ENCODE results near the gene LRRC59. TPM values are rescaled to one million over a fixed set of nuclear protein-coding genes. Genes with fewer than 3 reads are reported as not detected.

The LRRC59 gene
- total and polyA plus RNA-seq, 2 experiments from 2014 or later, result 46.4 to 124 TPM

- Histone ChIP-seq H3K4me3 (no peak overlapping the region), H3K9me2 (ENCODE audit: insufficient read depth) (no peaks in the 10 kb centered on the region), H4K20me1 (replicated peaks; ENCODE audit: insufficient read depth) (no peaks in the 10 kb centered on the region), H3F3A (replicated peaks; ENCODE audit: low read depth) (no peaks in the 10 kb centered on the region), H3K27ac (ENCODE audit: low read depth) (no peak overlapping the region), H2AFZ (no peak overlapping the region), H3K79me2 (replicated peaks; ENCODE audit: insufficient read depth) (no peaks in the 10 kb centered on the region), H3K4me2 (no peak overlapping the region), H3K4me1 (ENCODE audit: insufficient read depth) (no peaks in the 10 kb centered on the region), H3K27me3 (ENCODE audit: insufficient read depth) (no peaks in the 10 kb centered on the region), H3K36me3 (ENCODE audit: insufficient read depth) (no peaks in the 10 kb centered on the region)
- Mint-ChIP-seq H3K36me3 (ENCODE audit: low read depth) (no peaks in the 10 kb centered on the region), H3K4me1 (peaks cover 4% of the 10 kb centered on the region; the same call in 2 of the 3 replicates), H3K27me3 (ENCODE audit: insufficient read depth, low read depth, poor library complexity) (peaks cover 1% of the 10 kb centered on the region), H3K27ac (no peak overlapping the region), H3K9me3 (peaks cover 13% of the 10 kb centered on the region; the same call in 2 of the 3 replicates), H3K4me3 (no peak overlapping the region)
- TF ChIP-seq, protein P1, sequence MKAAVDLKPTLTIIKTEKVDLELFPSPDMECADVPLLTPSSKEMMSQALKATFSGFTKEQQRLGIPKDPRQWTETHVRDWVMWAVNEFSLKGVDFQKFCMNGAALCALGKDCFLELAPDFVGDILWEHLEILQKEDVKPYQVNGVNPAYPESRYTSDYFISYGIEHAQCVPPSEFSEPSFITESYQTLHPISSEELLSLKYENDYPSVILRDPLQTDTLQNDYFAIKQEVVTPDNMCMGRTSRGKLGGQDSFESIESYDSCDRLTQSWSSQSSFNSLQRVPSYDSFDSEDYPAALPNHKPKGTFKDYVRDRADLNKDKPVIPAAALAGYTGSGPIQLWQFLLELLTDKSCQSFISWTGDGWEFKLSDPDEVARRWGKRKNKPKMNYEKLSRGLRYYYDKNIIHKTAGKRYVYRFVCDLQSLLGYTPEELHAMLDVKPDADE (IDR thresholded peaks at IDR 0.05), result no peak
- no peak for TF ChIP-seq POLR2AphosphoS5 (IDR thresholded peaks at IDR 0.05; ENCODE audit: low read depth)
- TF ChIP-seq EZH2 (IDR thresholded peaks at IDR 0.05; ENCODE audit: low read depth, unreplicated experiment), result no peak
- TF ChIP-seq NANOG (IDR thresholded peaks at IDR 0.05; ENCODE audit: borderline replicate concordance), result no peak
- TF ChIP-seq EZH2phosphoT487 (IDR thresholded peaks at IDR 0.05; ENCODE audit: unreplicated experiment), result no peak
- TF ChIP-seq JUNB (IDR thresholded peaks at IDR 0.05; ENCODE audit: unreplicated experiment), result no peak
- TF ChIP-seq, protein P2, sequence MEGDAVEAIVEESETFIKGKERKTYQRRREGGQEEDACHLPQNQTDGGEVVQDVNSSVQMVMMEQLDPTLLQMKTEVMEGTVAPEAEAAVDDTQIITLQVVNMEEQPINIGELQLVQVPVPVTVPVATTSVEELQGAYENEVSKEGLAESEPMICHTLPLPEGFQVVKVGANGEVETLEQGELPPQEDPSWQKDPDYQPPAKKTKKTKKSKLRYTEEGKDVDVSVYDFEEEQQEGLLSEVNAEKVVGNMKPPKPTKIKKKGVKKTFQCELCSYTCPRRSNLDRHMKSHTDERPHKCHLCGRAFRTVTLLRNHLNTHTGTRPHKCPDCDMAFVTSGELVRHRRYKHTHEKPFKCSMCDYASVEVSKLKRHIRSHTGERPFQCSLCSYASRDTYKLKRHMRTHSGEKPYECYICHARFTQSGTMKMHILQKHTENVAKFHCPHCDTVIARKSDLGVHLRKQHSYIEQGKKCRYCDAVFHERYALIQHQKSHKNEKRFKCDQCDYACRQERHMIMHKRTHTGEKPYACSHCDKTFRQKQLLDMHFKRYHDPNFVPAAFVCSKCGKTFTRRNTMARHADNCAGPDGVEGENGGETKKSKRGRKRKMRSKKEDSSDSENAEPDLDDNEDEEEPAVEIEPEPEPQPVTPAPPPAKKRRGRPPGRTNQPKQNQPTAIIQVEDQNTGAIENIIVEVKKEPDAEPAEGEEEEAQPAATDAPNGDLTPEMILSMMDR (conservative IDR thresholded peaks at IDR 0.05; ENCODE audit: low read depth in 2 of 2), result no peak
- no peak for TF ChIP-seq ZNF331 (CRISPR knock-in tag; IDR thresholded peaks at IDR 0.05; ENCODE audit: low read depth)
- TF ChIP-seq REST (IDR thresholded peaks at IDR 0.05; ENCODE audit: unreplicated experiment), result no peak
- no peak for TF ChIP-seq STAT1 (IDR thresholded peaks at IDR 0.05; ENCODE audit: unreplicated experiment)
- TF ChIP-seq CREB1 (CRISPR knock-in tag; IDR thresholded peaks at IDR 0.05; ENCODE audit: low read depth), result no peak
- no peak for TF ChIP-seq ZNF462 (CRISPR knock-in tag; IDR thresholded peaks at IDR 0.05)
- TF ChIP-seq ZNF114 (CRISPR knock-in tag; IDR thresholded peaks at IDR 0.05), result no peak
- ATAC-seq (no peak), DNase-seq (ENCODE audit: low spot score) (no peak)
Measured at GRCh38 chr17:50337956-50338355, 59.4 kb downstream of the LRRC59 start.
